HG02943 (cell line): Measurements from ENCODE around the gene LEPROT.

Experiments
- ATAC-seq: cut with Tn5 transposase; IDR thresholded peaks from one replicate; pipeline ENCODE4 v1.9.1; 2021; ENCODE audit warnings: mild to moderate bottlenecking, low read depth, moderate library complexity; ENCODE audit not compliant: unreplicated experiment

LEPROT gene

DNA sequence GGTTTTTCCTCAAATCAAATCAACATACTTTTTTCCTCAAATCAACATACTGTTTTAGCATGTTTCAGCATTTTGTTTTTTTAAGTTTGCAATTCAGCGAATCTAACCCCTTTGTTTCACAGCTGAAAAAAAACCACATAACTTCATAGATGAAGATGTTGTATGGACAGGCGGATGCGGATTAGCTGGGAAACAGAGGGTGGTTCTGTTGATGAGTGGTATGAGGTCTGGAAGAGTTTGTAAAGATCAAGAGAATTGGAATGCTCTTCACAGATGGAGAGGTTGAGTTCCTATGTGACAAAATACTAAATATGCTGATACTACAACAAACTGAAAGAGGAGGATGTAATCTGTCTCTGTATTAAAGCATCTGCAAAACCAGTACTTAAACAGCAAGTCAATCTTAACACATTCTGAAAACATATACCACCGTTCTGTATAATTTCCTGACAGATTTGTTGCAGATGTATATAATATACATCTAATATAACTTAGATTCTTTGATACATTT lies 10.6 kb upstream of the LEPROT start:
- no peak for ATAC-seq

DNA sequence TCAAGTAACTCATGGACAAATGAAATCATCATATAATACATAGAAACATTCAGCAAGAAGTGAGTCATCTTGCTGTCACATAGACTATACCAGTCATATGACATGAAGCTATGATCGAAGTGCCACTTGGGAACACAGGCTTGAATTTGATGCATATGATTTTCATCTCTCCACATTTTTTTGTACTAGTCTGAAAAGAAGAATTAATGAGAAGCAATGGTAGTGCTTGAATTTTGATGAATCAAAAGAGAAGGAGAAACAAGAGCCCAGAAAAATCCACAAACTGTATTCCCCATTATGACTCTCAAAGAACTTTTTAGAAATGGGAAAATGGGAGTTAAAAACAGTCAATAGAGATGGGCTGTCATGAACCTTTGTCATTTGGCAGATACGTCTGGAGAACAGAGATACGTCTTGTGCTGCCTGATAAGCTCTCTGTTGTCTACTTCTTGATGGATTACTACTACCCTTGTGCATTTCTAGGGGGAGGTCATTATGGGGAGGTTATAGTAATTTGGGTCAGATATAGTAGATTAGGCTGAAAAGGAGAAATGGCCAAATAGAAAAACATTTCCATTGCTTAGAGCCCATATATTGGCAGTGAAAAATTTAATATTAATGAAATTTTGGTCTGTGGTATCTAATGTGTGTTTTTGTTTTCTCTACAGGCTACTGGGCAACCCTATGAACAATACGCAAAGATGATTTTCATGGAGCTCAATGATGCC lies 8.0 kb upstream of the LEPROT start:
- no peak for ATAC-seq

DNA sequence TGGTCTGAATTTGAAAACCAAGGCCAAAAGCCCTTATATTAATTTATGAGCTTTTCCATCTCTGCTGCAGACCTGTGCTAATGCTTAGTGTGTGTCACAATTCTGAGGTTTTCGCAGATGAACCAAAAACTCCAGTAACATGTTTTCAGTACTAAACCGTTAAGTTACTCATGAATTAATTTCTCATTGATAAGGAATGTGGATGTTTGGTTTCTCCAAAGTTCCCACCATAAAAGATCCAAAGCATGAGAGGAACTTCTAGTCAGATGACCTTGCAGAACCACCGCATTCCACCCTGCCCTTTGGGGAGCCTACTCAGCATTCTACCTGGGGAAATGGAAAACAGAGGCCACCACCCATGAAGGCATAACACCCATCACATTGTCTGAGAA lies 7.5 kb upstream of the LEPROT start:
- no peak for ATAC-seq

DNA sequence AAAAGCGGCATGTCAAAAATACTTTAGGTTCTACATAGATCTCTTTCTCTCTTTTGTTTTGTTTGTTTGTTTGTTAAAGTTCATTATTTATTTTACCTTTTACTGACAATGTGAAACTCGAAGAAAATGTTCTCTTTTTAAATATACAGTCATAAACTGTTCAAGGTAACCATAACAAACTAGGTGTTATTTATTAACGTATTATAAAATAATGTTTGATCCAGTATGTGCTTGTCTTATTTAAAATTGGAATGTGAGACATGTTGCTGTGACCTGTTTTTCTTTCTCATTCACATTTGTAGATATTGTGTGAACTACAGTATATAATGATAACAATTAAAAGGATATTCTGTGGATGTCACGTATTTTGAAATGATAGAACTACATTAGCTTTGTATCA lies 5.9 kb upstream of the LEPROT start:
- ATAC-seq, result no peak

DNA sequence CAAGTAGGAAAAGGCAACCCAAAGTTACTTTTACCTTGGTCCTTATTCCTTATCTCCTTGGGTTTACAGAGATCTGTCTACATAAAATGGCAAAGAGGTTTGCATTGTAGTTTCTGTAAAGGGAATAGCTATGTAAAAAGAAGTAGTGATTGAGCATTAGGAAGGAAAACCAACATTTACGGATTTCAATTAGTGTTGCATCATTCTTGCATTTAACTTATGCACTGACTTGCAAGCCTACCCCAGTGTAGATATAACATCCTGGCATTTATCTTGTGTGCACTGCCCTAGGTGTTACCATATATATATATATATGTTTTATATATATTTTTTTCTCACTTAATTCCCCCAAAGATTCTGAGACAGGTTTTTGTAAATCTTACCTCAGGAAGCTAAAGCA lies 3.7 kb upstream of the LEPROT start:
- ATAC-seq, result no peak

DNA sequence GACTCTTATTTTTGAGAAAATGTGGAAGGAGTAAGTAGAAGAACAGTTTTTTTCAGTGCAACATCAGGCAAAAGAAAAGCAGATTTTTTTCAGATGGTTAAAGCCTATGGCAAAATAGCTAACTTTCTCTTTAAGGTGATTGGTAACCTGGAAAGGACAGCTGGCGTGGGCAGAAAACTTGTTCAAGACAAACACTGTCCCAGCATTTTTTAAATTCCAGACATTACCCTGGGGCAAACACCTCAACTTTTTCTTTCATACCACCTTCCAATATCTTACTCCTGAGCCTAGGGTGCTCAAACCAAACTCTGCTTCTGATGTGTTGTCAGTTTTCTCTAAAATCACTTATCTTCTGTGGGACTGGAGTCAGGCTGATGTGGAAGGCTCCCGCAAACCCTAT lies 2.7 kb upstream of the LEPROT start:
- ATAC-seq, result no peak

DNA sequence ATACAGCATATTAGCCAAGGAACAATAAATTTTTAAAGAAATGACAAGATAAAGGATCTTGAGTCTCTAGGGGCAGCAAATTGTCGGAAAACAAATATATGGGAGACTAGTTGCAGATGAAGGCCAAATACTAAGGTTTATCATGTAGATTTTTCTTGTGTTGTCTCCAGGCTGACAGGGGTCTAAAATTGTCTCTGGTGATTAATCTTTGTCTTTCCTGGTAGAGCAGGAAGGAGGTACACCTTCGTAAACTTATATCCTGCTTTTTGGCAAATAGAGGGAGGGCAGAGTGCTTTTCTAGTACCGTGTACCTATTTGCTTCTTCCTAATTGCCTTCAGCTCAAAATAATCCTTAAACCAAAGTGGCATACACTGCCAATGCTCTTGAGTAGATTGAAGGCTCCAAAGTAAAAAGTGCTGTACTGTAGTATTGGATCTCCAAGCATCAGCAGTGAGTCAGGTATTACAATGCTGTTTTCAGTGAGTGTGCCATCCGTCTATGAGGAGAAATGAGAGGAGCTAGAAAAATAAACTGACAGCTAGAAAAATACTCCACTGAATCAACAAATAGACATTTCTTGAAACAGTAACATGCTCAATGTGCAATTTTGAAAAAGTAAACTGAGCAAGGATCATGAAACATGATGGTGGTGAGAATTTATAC lies 1.8 kb upstream of the LEPROT start:
- ATAC-seq, result no peak

DNA sequence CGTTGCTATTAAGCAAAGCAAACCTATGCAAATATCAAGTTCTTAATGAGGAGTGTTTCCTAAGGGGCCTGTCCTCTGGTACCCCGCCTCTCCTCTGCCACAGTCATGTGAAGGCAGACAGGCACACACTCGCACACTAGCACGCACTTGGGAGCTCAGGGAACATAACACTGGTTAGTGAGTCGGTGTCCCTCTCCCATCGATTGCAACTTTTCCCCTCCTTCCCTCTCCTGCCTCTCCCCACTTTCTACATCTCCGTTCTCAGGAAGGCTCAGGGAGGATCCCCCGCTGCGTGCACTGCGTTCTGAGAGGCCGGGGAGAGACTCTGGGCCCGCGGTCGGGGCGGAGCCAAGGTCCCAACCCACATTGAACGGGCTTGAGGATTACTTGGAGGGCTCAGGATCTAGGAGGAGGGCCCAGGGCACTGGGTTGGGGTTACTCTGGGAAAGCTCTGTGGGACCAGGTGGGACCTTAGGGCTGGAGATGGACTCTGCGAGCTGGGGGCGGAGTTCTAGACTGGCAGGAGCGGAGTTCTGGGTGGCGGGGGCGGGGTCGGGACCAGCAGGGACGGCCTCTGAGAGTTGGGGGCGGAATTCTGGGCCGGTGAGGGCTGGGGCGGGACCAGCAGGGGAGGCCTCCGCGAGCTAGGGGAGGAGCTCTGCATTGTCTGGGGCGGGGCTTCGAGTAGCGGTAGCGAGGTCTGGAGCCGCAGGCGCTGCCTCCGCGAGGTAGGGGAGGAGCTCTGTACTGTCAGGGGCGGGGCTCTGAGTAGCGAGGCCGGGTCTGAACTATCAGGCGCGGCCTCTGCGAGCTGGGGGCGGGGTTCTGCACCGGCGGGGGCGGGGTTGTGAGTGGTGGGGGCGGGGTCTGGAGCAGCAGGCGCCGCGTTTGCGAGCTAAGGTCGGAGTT lies 533 bp upstream of the LEPROT start:
- peak; percentile 96 for ATAC-seq

DNA sequence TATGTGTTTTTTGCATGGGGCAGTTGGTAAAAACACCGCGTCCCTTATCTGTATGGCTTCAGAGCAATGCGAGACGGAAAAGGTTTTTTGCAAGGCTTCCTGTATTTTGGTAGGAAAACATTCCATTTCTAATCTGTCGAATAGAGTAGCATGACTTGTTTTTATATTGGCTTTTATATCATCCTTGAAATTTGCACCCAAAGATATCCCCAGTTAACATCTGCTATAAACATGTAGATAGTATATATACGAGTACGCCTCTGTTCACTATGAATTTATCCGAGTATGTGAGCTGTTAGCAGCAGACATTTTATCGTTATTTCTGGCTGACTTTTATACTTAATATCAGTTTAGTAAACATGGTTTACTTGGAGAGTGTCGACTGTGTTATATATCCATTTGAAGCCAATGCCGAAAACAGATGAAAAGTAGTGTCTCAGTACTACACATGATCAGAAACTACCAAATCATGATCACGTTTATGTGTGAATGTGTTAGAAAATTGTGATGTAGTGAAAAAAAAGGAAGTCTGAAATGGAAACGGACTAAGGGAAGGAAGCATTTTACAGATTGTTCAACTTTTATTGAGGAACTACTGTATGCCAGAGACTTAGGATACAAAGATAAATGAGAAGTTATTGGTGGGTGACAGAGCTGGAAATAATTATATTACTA lies 1.0 kb downstream of the LEPROT start:
- ATAC-seq, result no peak

DNA sequence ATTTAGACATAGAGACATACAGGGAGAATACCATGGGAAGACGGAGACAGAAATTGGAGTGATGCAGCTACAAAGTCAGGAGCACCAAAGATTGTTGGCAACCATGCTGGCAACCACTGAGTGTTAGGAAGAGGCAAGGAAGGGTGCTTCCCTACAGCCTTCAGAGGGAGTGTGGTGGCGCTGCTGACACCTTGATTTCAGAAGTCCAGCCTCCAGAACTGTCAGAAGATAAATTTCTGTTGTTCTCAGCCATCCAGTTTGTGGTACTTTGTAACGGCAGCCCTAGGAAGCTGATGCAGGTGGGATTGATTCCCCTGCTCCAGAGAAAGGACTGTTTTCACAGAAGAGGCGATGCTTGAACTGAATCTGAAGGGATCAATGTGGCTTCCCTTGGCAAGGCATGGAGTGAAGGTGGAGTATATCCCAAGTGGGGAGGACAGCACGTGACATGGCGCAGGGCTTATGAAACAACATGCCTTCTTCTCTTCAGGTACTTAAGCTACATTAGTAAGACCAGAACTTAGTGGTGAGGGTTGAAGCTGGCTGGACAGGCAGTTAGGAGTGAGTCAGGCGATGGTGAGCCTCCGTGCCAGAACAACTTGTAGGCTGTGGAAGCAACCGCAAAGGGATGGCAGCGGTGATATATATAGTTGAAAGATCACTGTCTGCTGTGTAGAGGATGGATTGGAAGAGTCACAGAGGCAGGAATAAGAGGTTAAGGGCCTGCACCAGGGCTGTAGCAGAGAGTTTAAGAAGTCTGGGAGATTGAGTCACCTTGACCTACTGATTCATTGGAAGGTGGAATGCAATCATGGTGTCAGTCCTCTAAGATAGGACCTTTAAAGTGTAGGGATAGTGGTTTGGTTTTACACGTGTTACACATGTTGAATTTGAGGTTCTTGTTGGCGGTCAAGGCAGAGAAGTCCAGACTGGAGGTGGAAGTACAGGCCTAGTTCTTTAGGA lies 2.1 kb downstream of the LEPROT start:
- ATAC-seq, result no peak

DNA sequence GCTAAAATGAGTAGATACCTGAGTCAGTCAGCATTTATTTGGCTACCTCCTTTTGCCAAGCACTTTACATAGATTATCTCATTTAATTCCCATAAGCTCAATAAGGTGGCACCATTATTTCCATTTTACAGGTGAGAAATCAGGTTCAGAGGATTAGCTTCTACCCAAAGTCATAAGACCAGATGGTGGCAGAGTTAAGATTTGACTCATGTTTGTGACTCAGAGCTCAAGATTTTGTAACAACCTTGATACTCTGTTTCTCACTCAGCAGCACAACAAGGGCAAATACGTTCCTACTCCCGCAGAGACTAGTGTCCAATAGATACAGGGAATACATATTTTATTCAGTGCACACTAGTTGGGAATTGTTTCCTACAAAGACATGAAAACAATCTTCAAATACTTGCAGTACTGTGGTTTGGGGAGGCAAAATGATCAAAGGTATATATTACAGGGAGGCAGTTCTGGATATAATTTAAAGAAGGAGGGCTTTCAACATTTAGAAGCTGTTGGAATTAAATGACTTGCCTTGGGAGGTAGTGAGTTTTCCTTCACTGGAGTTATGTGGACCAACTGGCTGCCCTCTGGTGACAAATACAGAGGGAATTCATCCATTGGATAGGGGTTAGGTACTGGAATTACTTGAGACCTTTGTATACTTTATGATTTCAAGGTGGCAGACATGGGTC lies 3.6 kb downstream of the LEPROT start:
- ATAC-seq, result no peak

DNA sequence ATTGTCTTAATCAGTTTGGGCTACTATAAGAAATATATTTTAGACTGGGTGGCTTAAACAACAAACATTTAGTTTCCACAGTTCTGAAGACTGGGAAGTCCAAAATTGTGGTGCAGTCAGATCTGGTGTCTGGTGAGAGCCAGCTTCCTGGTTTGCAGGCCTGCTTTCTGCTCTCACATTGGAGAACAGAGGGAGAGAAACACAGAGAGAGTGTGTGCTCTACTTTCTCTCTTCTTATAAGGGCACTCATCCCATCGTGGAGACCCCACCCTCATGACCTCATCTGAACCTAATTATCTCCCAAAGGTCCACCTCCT lies 4.1 kb downstream of the LEPROT start:
- no peak for ATAC-seq

DNA sequence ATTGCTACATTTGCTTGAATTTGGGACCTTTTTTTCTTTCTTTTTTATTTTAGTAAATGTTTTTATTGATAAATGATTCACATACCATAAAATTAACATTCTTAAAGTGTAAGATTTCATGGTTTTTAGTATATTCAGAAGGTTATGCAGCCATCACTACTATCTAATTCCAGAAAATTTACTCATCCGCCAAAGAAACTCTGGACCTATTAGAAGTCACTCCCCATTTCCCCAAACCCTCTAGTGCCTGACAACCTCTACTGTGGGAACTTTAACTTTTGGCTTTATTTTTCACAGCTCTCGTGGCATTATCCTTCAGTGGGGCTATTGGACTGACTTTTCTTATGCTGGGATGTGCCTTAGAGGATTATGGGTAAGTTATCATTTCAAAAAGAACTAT lies 4.5 kb downstream of the LEPROT start:
- no peak for ATAC-seq

DNA sequence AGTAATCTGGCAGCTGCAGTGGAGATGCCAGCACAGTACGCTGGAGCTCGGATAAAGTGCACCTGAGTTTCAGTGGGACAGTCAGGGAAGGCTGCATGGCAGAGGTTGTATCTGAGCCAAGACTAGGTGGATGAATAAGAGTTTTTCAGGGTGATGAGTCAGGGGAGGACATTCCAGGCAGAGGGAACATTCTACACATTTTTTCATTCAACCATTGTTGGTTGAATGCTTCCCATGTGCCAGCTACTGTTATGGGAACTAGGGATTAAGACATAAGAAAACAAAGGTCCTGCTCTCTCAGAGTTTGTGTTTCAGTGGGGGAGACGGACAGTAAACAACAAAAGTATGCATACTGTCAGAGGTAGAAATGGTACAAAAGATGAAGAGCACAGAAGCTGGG lies 5.2 kb downstream of the LEPROT start:
- ATAC-seq, result no peak

DNA sequence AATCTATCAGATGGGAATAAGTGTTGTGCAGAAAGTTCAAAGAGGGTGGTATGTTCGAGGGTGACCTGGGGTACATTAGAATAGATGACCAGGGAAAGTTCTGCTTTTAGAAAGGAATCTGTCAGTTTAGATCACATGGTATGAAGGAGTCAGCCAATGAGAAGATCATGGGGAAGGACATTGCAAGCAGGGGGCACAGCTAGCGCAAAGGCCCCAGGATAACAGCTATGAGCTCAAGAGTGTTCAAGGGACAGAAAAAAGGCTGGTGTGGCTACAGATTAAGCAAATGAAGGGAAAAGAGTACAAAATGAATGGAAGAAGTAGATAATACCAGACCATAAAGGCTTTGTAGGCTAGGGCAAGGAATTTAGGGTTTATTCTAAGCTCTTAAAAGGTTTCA lies 8.6 kb downstream of the LEPROT start:
- ATAC-seq, result no peak

DNA sequence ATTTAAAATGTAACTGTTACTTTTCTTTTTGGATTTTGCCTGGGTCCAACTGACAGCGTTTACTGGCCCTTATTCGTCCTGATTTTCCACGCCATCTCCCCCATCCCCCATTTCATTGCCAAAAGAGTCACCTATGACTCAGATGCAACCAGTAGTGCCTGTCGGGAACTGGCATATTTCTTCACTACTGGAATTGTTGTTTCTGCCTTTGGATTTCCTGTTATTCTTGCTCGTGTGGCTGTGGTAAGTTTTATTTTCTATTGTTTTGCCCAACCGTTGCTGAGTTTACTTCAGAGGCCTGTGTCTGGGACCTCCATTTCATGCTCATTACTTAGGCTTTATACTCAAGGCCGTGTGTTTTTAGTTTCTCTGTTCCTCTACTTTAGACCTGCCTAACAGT lies 9.3 kb downstream of the LEPROT start:
- no peak for ATAC-seq

DNA sequence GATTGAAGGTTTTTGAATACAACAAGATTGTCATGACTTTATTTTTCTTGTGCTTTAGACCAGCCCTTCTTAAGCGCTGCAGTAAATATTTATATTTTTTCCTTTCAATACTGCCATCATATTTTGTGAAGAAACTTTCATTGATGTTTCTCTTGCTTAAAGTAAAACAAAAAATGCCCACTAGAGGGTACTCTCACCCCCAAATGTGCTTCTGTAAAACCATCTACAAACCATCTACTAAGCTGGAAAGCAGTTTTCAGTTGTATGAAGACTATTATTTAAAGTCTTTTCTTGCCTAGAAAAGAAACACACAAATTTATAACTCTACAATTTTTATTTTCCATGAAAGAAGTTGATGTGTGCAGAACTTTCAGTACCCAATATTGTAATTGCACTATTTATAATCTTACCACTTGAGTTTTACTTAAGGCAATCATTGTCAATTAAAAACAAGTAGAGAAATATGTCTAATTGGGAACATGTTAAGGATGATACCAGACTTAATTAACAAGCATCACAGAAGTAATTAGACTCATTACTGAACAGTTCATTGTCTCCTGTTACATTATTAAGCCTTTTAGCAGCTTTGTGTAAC lies 10.7 kb downstream of the LEPROT start:
- no peak for ATAC-seq

DNA sequence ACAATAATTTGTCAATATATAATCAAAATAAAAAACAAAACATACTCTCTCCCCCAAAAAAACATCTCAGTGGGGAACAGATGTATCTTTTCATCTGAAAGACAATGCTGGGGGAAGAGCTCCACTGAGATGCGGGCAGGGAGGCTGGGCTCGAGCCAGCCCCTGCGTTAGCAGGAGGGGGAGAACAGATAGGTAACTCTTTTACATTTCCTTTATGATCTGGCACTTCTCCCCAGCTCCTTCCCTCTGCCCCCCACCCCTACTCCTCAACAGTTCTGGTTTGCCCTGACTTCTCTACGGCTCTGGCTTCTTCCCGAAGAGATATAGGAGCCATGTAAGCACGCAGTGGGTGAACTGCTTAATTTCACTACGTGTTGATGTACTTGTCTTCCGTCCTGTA lies 12.4 kb downstream of the LEPROT start:
- ATAC-seq, result no peak

DNA sequence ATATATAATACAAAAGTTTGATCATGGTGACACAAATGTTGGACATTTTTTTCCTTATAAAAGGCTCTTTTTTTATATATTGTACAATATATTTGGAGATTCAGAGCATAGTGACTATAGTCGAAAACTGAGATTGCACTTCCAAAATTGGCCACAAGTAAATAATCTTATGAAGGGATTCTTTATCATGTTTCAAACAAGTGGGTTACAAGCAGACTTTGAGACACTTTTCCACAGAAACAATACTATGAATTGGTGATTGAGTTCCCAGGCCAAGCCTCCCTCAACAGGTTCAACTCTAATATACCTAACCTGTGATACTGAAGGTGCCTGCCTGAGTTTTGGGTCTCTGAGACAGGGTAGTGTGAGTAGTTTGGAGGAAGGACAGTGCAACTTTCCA lies 13.8 kb downstream of the LEPROT start:
- no peak for ATAC-seq
